Liver (tissue), 9 donors: ENCODE data around the gene TSPEAR. TPM values are rescaled to one million over a fixed set of nuclear protein-coding genes. Genes with fewer than 3 reads are reported as not detected.

Source experiments
- DNase-seq: peaks from one replicate; pipeline ENCODE4 v3.0.0-alpha.2; 2017; ENCODE audit warnings: low spot score
- H3K27ac ChIP-seq, 2 donors: one replicate each; pipeline ENCODE4 v1.7.0; 2013; ENCODE audit warnings: inconsistent platforms in 2 of 2, low read length in 2 of 2, control low read depth in 1 of 2, low read depth in 1 of 2, mild to moderate bottlenecking in 1 of 2
- H3K27me3 ChIP-seq, 4 donors: one replicate each; pipeline versions ENCODE4 v1.6.1 to v1.7.0; 2013; ENCODE audit warnings: low read length in 3 of 4, inconsistent platforms in 1 of 4, mild to moderate bottlenecking in 1 of 4, moderate library complexity in 1 of 4; ENCODE audit not compliant: control insufficient read depth in 4 of 4, insufficient read depth in 4 of 4
- H3K36me3 ChIP-seq, 4 donors: one replicate each; pipeline versions ENCODE4 v1.6.1 to v1.7.0; 2013; ENCODE audit warnings: low read length in 3 of 4, mild to moderate bottlenecking in 3 of 4, low read depth in 1 of 4, moderate library complexity in 1 of 4; ENCODE audit not compliant: control insufficient read depth in 4 of 4, insufficient read depth in 3 of 4
- H3K4me1 ChIP-seq, 4 donors: one replicate each; pipeline versions ENCODE4 v1.6.1 to v1.7.0; 2013; ENCODE audit warnings: low read length in 3 of 4, mild to moderate bottlenecking in 3 of 4, moderate library complexity in 1 of 4; ENCODE audit not compliant: control insufficient read depth in 4 of 4, insufficient read depth in 4 of 4
- H3K4me3 ChIP-seq, 3 donors: one replicate each; pipeline versions ENCODE4 v1.6.1 to v1.7.0; 2013; ENCODE audit warnings: low read length in 3 of 3, control low read depth in 1 of 3, low read depth in 1 of 3, mild to moderate bottlenecking in 1 of 3
- H3K9ac ChIP-seq, 2 donors: one replicate each; pipeline ENCODE4 v1.7.0; 2013; ENCODE audit warnings: low read length in 2 of 2, mild to moderate bottlenecking in 2 of 2, moderate library complexity in 2 of 2, control low read depth in 1 of 2, low read depth in 1 of 2
- H3K9me3 ChIP-seq, 4 donors: one replicate each; pipeline versions ENCODE4 v1.6.1 to v1.7.0; 2013; ENCODE audit warnings: low read length in 3 of 4; ENCODE audit not compliant: control insufficient read depth in 4 of 4
- FOXA1 ChIP-seq: IDR thresholded peaks from 2 replicates; pipeline ENCODE4 v1.6.1; 2016; ENCODE audit warnings: antibody characterized with exemption
- FOXA2 ChIP-seq: IDR thresholded peaks from 2 replicates; pipeline ENCODE4 v1.6.1; 2016; ENCODE audit warnings: antibody characterized with exemption
- HNF4A ChIP-seq, 2 donors: conservative IDR thresholded peaks; 2 replicates each; pipeline ENCODE4 v1.6.1; 2016; ENCODE audit warnings: antibody characterized with exemption in 2 of 2, mild to moderate bottlenecking in 2 of 2
- HNF4G ChIP-seq: IDR thresholded peaks from 2 replicates; pipeline ENCODE4 v1.6.1; 2016; ENCODE audit warnings: antibody characterized with exemption
- RXRA ChIP-seq, 2 donors: IDR thresholded peaks; 2 replicates each; pipeline ENCODE4 v1.6.1; 2017 to 2018; ENCODE audit warnings: antibody characterized with exemption in 2 of 2, mild to moderate bottlenecking in 1 of 2
- YY1 ChIP-seq: IDR thresholded peaks from 2 replicates; pipeline ENCODE4 v1.6.1; 2016; ENCODE audit warnings: antibody characterized with exemption, mild to moderate bottlenecking
- WGBS: extraction: QIAGEN DNeasy Blood & Tissue Kit; methylation state at CpG from one replicate; pipeline ENCODE4 v1.1.7; 2013; 5-methylcytosine and 5-hydroxymethylcytosine counted together
- polyA plus RNA-seq, 2 donors: library from polyadenylated mRNA; stranded (reverse) in 1 of 2; unstranded in 1 of 2; fragments of 200-250 nt in 1 of 2; fragments of >200 nt in 1 of 2; fragmentation: Nextera tagmentation in 1 of 2; extraction: Ambion mirVana in 1 of 2; gene quantifications; one replicate each; pipeline versions ENCODE4 v1.2.1 to v1.2.3, GENCODE V29; 2013 to 2015
- total RNA-seq, 2 donors: library from RNA; depleted of rRNA; stranded (reverse); fragments of >200 nt; gene quantifications; one replicate each; pipeline ENCODE4 v1.2.3, GENCODE V29; 2014
- TF ChIP-seq, protein P1 (sequence below): IDR thresholded peaks from 2 replicates; pipeline ENCODE4 v1.6.1; 2016; ENCODE audit warnings: antibody characterized with exemption
- TF ChIP-seq, protein P2 (sequence below): IDR thresholded peaks from 2 replicates; pipeline ENCODE4 v1.6.1; 2016; ENCODE audit warnings: antibody characterized with exemption
- TF ChIP-seq, protein P3 (sequence below): IDR thresholded peaks from 2 replicates; pipeline ENCODE4 v1.6.1; 2016; ENCODE audit warnings: antibody characterized with exemption, mild to moderate bottlenecking
- TF ChIP-seq, protein P4 (sequence below): fragments of 150-350 bp; IDR thresholded peaks from 2 replicates; pipeline ENCODE4 v1.5.1; 2017; ENCODE audit warnings: improper control_type of control experiment, low read depth, low read length; ENCODE audit not compliant: missing input control
- TF ChIP-seq, protein P5 (sequence below): IDR thresholded peaks from 2 replicates; pipeline ENCODE4 v1.6.1; 2016; ENCODE audit warnings: antibody characterized with exemption
- donor health status: healthy.
- donor health status: healthy.
- donor health status: healthy.
- donor health status: healthy.
- donor health status: healthy.

Gene TSPEAR
- total and polyA plus RNA-seq, 4 donors: under 0.01 to 0.14 (median 0.01) TPM; not detected in 1

DNA sequence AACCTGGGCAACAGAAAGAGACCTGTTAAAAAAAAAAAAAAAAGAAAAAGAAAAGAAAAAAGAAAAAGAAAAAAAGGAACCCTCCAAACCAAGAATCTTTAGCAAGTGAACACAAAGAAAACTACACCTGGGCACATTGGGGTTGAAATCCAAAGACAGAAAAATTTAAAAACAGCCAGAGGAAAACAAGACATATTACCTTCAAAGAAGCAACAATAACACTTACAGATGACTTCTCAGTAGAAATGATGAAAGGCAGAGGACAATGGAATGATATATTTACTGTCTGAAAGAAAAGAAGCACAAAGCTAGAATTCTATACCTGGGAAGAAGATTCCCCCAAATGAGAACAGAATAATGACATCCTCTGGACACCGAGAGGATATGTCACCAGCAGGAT, 168.7 kb downstream of the TSPEAR start (continued):
- TF ChIP-seq, protein P1, sequence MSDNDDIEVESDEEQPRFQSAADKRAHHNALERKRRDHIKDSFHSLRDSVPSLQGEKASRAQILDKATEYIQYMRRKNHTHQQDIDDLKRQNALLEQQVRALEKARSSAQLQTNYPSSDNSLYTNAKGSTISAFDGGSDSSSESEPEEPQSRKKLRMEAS: no peak
- TF ChIP-seq, protein P2, sequence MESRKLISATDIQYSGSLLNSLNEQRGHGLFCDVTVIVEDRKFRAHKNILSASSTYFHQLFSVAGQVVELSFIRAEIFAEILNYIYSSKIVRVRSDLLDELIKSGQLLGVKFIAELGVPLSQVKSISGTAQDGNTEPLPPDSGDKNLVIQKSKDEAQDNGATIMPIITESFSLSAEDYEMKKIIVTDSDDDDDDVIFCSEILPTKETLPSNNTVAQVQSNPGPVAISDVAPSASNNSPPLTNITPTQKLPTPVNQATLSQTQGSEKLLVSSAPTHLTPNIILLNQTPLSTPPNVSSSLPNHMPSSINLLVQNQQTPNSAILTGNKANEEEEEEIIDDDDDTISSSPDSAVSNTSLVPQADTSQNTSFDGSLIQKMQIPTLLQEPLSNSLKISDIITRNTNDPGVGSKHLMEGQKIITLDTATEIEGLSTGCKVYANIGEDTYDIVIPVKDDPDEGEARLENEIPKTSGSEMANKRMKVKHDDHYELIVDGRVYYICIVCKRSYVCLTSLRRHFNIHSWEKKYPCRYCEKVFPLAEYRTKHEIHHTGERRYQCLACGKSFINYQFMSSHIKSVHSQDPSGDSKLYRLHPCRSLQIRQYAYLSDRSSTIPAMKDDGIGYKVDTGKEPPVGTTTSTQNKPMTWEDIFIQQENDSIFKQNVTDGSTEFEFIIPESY: no peak
- TF ChIP-seq YY1 (no peak), FOXA2 (no peak)

DNA sequence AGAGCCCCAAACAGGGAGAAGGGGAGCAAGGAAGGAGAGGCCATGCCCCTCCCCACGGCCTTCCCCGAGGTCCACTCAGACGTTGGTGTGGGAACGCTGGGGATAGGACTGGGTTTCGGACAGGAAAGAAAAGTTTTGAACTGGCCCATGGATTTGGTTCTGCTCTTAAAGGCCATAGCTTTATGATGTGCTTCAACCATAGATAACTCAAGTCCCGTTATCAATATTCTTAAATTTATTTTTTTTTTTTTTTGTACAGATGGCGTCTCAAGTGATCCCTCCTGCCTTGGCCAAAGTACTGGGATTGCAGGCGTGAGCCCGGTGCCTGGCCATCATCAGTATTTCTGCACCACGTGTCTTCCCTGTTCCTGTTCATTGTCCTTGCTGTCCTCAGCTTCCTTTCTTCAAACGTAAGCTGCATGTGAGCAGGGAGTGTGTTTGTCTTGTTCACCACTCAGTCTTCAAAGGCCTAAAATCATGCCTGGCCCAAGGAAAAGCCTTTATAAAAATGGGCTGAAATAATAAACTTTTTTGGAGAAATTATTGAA, 170.6 kb downstream of the TSPEAR start:
- H3K27ac ChIP-seq: no peak overlapping the region
- 80% methylated on average over 11 of the region's 11 CpGs for WGBS
- no peaks in the 10 kb centered on the region for H3K27me3 ChIP-seq
- no peak for TF ChIP-seq HNF4A (conservative IDR thresholded peaks at IDR 0.05)
- TF ChIP-seq, protein P1: no peak
- TF ChIP-seq FOXA1: no peak
- TF ChIP-seq, protein P3, sequence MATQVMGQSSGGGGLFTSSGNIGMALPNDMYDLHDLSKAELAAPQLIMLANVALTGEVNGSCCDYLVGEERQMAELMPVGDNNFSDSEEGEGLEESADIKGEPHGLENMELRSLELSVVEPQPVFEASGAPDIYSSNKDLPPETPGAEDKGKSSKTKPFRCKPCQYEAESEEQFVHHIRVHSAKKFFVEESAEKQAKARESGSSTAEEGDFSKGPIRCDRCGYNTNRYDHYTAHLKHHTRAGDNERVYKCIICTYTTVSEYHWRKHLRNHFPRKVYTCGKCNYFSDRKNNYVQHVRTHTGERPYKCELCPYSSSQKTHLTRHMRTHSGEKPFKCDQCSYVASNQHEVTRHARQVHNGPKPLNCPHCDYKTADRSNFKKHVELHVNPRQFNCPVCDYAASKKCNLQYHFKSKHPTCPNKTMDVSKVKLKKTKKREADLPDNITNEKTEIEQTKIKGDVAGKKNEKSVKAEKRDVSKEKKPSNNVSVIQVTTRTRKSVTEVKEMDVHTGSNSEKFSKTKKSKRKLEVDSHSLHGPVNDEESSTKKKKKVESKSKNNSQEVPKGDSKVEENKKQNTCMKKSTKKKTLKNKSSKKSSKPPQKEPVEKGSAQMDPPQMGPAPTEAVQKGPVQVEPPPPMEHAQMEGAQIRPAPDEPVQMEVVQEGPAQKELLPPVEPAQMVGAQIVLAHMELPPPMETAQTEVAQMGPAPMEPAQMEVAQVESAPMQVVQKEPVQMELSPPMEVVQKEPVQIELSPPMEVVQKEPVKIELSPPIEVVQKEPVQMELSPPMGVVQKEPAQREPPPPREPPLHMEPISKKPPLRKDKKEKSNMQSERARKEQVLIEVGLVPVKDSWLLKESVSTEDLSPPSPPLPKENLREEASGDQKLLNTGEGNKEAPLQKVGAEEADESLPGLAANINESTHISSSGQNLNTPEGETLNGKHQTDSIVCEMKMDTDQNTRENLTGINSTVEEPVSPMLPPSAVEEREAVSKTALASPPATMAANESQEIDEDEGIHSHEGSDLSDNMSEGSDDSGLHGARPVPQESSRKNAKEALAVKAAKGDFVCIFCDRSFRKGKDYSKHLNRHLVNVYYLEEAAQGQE: no peak
- TF ChIP-seq, protein P4, sequence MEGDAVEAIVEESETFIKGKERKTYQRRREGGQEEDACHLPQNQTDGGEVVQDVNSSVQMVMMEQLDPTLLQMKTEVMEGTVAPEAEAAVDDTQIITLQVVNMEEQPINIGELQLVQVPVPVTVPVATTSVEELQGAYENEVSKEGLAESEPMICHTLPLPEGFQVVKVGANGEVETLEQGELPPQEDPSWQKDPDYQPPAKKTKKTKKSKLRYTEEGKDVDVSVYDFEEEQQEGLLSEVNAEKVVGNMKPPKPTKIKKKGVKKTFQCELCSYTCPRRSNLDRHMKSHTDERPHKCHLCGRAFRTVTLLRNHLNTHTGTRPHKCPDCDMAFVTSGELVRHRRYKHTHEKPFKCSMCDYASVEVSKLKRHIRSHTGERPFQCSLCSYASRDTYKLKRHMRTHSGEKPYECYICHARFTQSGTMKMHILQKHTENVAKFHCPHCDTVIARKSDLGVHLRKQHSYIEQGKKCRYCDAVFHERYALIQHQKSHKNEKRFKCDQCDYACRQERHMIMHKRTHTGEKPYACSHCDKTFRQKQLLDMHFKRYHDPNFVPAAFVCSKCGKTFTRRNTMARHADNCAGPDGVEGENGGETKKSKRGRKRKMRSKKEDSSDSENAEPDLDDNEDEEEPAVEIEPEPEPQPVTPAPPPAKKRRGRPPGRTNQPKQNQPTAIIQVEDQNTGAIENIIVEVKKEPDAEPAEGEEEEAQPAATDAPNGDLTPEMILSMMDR: no peak
- TF ChIP-seq HNF4G: no peak
- TF ChIP-seq YY1: no peak
- TF ChIP-seq, protein P5, sequence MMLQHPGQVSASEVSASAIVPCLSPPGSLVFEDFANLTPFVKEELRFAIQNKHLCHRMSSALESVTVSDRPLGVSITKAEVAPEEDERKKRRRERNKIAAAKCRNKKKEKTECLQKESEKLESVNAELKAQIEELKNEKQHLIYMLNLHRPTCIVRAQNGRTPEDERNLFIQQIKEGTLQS: no peak
- TF ChIP-seq, protein P2: no peak
- TF ChIP-seq RXRA (IDR thresholded peaks at IDR 0.05): no peak
- H3K9ac ChIP-seq: no peak overlapping the region
- no peaks in the 10 kb centered on the region for H3K4me1 ChIP-seq
- H3K9me3 ChIP-seq: no peaks in the 10 kb centered on the region
- no peak overlapping the region for H3K4me3 ChIP-seq
- H3K36me3 ChIP-seq: no peaks in the 10 kb centered on the region
- DNase-seq: peak; percentile 19
